CD4-positive, alpha-beta T cell treated with Interferon alpha-2 for 1 hour (primary cell): ENCODE data around the gene DMPK.

Source experiments
- DNase-seq, 2 donors: peaks; one replicate each; pipeline ENCODE4 v3.0.0-alpha.2; 2020 to 2022

DMPK gene

DNA sequence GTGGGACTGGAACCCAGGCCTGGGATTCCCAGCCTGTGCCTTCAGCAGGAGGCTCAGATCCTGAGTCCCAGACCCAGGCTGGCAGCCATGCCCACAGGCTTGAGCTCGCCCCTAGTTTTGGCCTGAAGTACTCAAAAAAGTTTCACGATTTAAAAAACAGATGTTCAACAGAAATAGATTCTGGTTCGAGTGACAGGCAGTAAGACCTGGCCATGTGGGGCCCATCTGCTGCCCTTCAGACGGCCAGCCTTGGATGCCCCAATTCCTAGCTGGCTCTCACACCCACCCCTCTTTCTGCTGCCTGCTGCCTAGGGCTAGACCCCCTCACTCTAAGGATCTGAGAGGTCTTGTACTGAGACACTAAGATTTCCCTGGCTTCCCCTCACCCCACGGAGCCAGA lies 2.8 kb upstream of the DMPK start:
- no peak for DNase-seq

DNA sequence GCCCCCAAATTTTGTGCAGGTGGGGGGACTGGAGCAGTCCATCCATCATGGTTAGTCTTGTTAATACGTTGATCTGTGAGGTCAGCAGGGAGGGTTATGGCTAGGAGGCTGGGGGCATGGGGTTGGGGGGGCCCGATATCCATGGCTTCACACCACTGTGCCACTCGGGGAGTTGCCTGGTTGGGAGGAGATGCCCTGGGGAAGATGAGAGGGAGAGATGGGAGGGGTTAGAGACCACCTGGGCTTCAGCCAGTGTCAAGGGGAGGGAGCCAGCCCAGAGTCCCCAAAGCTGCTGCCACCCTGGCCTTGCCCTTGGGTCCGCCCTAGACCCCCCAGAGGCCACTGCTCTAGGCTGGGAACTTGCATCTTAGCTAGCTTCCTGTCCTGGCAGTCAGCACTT lies 1.8 kb upstream of the DMPK start:
- no peak for DNase-seq

DNA sequence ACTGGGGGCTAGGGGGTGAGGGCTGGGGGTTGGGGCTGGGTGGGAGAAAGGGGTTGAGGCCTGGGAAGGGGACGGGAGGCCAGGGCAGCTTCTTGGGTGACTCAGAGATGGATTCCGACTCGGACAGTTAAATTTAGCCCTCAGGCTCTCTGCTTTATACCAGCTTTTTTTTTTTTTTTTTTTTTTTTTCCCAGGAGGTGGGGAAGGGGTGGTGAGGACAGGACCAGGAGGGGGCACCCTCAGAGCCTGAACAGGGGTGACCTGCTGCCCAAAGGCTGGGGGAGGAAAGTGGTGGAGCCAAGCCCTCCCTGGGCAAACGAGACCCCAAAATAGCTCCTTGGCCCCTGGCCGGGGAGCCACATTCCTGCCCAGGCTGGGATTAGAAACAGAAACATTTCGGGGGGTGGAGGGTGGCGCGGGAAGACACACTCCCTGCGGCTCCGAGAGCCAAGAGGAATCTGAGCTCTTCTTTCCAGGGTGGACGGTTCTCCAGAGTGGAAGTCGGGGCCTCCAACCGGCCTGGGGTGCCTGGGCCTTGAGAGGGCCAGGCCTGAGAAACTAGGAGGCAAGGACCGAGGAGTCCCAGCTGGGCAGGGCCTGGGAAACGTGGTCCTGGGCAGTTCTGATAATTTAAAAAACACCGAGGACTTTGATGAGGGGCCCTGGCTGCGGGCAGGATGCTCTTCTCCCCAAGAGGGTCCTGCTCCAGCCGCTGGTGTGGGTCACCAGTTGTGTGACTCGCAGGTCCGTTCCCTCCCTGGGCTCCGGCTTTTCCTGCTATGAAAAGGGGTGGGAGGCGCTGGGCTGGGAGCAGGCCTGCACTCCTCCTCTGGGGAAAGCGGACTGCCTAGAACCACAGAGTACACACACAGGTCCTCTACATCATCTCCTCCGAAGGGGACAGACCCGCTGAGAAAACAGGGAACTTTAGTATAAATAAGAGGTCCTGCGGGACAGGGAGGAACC lies 813 bp upstream of the DMPK start:
- no peak for DNase-seq

DNA sequence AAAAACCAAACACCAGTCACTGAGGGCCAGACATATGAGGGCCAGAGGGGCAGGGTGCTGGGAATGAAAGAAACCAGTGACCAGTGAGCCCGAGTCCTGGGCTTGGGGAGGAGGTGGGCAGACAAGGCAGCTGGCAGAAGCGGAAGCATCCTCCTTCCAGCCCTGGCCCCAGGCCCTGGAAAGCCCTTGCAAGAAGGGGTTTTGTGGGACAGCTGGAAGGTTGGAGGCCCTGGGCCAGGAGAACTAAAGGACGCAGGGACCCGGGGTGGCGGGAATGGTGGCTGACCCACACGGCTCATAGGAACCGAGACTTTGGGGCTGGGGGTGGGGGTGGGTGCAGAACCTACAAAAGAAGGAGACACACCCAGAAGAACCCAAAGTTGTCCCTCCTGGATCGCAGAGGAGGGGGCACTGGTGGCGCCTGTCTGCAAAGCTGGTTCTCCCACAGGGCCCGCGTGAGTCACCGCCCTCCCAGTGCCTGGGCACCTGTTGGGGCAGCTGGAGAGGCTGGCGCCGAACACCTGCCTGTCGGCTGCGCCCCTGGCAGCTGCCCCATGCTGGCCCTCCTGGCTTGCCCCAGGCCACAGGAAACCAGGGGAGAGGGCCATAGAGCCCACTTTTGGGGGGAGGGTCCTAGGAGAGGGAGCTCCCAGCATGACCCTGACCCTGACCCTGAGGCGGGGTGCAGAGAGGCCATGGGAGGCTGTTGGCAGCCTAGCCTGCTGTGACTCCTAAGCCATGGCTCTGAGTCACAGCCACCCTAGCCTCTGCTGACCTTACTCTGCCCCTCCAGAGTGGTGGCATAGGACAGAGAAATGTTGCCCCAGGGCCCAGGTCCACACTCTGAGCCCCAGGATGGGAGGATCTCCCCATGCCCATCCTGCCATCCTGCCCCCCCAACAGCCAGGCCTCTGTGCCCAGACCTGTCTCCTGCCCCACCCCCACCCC lies 802 bp downstream of the DMPK start:
- no peak for DNase-seq

DNA sequence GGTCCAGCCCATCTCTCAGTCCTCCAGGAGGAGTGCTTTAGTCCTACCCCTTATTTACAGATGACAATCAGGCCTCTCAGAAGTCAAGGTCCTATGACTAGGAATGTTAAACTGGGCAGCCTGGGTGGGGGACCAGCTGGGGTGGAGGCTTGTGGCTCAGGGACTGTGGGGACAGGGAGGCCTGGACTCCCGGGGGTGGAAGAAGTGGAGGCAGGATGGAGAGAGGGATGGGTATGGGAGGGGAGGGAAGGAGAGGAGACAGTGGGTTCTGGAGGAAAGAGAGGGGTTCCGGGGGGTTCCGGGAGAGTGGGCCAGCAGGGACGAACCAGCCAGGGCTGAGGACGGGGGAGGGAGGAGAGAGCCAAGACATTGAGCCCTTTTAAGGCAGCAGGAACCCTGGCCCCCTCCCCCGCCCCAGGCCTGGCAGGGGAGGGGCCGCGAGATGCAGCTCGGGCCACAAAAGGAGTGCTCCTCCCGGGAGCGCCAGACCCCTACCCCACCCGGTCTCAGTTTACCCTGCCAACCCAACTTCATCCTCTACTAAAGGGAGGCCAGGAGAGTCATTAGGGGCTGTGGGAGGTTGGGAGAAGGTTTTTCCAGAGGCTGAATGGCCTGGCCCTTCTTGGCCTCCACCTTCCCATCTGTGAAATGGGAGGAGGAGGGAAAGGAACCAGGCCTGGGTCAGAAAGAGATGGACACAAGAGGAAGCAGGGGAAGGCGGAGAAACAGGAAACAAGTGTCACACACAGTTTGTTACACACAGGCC lies 1.7 kb downstream of the DMPK start:
- no peak for DNase-seq

DNA sequence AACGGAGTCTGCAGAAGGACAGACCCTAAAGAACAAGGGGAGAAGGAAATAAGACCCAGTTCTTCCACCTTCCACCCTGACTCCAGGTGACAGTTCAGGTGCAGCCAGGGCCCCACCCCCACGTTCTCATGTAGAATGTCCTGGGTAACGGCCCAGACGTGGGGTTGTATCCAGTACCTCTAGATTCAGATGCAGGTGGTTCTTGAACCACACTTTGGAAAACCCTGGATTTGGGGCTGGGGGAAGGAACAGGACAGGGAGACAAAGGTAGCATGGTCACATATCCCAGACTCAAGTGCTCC lies 2.2 kb downstream of the DMPK start:
- DNase-seq: no peak

DNA sequence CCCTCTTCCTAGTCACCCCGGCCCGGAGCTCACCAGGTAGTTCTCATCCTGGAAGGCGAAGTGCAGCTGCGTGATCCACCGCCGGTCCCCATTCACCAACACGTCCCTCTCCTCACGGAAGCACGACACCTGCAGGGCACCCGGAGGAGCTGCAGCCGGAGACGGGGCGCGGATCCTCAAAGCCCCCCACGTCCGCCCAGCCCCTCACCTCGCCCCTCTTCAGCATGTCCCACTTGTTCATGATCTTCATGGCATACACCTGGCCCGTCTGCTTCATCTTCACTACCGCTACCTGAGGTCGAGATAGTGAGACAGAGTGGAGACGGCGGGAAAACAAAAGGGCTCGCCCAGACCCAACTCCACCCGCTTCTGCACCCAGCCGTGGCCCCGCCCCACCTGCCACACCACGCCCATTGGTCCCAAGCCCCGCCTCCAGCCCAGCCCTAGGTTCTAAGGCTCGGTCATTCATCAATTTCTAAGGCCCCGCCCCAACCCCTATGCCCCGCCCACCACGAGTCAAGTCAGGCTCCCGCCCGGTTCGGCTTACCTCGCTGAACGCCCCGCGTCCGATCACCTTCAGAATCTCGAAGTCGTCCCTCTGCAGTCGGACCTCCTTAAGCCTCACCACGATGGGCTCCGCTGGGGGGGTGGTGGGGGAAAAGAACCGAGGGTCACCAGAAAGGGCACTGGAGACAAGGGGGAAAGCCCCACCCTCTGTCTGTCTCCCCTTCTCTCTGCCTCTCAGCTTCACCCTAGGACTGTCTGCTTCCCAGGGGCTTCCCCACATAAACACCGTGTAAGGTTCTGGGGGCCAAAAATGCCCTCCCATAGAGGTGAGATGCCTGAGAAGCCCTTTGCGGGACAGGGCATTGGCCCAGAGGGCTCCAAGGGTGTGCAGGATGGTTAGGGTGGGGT lies 2.8 kb downstream of the DMPK start:
- peak; percentile 84 to 89 for DNase-seq

DNA sequence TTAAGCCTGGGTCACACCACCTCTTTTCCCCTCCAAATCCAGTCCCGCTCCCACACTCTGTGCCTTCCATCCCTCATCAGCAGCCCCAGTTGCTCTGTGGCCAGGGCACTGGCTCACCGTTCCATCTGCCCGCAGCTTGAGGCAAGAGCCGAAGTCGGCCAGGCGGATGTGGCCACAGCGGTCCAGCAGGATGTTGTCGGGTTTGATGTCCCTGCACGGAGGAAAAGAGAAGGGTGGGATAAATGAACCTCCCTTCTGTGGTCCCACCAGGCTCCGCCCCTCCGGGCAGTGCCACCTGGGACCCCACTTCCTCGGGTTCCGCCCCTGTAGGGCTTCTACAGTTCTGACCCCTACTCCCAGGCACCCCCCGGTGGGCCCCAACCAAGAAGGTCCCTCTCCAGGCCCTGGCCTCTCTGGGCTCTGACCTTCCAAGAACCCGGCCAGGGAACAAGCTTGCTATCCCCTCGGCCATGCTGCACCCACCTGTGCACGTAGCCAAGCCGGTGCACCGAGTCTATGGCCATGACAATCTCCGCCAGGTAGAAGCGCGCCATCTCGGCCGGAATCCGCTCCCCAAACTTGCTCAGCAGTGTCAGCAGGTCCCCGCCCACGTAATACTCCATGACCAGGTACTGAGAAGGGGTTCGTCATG lies 4.2 kb downstream of the DMPK start:
- DNase-seq: no peak

DNA sequence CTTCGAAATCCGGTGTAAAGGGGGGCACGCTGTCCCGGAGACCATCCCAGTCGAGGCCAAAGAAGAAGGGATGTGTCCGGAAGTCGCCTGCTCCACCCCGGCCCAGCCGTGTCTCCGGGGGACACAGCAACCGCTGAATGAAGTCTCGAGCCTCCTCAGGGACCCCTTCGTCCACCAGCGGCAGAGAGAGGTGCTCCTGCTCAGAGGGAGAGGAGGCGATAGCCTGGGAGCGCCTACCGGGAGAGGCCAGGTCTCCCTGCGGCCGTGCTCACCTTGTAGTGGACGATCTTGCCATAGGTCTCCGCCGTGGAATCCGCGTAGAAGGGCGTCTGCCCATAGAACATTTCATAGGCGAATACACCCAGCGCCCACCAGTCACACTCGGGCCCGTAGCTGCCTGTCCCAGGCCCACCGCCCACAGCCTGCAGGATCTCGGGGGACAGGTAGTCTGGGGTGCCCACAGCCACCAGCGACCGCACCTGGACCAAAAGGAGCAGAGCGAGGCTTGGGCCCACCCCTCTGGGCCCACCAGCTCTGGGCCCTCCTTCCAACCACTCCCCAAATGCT lies 4.8 kb downstream of the DMPK start:
- no peak for DNase-seq

DNA sequence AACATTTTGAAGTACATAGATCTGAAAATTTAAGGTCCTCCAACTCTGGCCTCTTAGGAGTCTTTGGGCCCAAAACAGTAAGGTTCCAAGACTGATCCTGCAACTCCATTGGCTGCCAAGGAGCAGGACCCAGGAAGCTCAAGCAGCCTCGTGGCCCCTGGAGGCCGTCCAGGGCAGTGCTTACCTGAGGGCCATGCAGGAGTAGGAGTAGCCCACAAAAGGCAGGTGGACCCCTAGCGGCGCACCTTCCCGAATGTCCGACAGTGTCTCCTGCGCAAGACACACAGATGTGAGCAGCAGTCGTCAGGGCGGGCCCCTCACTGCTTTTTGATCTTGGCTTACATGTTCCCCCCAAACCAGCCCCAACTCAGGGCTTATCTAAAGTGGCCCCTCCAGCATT lies 7.5 kb downstream of the DMPK start:
- no peak for DNase-seq

DNA sequence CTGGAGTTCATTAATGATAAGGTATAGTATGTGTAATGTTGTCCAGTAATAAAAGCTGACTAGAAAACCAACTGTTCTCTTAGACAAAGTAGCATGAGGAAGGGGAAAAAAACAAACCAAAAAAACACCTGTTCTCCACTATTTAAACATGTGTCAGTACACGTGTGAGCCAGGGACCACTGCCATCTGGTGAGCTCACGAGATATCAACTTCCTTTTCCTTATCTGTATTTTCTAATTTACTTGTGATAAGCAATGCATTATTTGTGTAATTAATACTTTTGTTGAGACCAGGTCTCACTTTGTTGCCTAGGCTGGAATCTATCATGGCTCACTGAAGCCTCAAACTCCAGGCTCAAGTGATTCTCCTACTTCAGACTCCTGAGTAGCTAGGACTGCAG lies 8.9 kb downstream of the DMPK start:
- DNase-seq: no peak

DNA sequence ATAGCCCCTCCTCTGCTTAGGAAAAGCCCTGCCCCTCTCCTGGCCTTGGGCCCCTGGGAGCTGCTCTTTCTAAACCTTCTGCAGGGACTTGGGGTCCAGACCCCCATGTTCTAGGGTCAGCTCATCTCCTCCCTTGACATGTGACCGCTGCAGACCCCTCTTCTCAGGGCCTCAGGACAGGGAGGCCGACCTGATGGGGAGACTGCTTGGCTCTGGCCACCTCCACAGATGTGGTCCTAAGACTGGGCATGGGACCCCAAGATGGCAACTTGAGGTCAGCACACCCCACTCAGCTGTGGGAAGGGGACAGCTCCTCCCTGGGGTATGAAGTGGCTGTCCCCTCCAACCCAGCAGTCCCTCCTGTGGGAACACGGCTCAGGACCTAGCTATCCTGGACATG lies 9.4 kb downstream of the DMPK start:
- DNase-seq: no peak

DNA sequence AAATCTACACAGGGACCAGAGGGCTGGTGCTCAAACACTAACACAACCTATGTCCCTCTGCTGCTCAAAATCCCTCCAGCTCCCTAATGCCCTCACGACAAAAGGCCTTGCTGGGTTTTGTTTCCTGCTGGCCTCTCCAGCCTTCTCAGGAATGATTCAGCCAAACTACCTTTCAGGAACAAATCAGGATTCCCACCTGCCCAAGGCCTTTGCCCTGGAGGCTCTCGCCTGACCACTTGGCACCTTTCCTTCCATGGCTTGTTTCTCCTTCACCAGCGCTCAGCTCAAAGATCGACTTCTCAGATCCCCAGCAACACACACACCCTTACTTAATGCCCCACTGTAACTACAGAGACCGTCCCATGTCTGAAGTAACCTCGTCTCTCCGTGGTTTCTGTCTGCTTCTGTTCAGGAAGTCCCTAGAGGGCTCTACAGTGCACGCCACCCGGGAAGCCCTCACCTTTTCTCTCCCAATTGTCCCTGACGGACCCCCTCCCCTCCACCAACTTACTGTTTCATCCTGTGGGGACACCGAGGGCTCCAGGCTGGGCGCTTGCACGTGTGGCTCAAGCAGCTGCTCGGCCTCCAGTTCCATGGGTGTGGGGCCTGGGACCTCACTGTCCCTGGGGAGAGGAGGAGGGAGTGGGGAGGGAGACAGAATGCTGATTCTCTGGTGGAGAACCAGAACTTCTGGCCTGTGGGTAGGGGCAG lies 10.0 kb downstream of the DMPK start:
- DNase-seq: no peak

DNA sequence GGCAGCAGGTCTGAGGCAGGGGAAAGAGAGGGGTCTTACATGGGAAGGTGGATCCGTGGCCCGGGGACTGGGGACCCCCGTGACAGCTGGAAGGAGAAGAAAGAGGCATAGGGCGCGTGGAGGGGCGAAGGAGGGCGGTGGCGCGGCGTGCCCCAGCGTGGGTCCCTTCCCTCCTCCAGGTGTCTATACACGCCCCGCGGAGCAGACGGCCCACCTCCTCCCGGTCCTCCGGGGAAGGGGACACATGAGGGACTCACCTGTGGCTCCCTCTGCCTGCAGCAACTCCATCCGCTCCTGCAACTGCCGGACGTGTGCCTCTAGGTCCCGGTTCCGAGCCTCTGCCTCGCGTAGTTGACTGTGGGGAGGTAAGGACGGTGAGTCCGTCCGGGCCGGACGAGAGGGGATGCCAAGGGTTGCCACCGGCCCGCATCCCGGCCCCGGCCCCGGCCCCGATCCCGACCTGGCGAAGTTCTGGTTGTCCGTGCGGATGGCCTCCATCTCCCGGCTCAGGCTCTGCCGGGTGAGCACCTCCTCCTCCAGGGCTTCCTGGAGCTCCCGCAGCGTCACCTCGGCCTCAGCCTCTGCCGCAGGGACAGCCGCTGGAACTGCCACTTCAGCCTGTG lies 10.9 kb downstream of the DMPK start:
- DNase-seq: no peak

DNA sequence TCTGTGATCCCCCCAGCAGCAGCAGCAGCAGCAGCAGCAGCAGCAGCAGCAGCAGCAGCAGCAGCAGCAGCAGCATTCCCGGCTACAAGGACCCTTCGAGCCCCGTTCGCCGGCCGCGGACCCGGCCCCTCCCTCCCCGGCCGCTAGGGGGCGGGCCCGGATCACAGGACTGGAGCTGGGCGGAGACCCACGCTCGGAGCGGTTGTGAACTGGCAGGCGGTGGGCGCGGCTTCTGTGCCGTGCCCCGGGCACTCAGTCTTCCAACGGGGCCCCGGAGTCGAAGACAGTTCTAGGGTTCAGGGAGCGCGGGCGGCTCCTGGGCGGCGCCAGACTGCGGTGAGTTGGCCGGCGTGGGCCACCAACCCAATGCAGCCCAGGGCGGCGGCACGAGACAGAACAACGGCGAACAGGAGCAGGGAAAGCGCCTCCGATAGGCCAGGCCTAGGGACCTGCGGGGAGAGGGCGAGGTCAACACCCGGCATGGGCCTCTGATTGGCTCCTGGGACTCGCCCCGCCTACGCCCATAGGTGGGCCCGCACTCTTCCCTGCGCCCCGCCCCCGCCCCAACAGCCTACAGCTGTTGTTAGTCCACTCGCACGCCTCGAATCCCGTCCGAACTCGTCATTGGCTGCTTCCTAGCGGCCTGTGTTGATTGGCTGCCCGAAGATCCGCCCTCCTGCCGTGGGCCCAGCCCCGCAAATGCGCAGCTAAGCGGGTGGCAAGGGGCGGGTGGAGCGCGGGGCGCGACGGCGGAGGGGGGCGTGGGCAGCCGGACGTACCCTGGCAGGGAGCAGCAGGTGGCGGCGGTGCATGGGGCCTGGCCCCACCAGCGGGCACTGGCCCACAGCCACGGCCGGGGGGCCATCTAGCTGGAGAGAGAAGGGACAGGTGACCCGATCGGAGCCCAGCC lies 11.8 kb downstream of the DMPK start:
- DNase-seq: peak; percentile 88 to 92

DNA sequence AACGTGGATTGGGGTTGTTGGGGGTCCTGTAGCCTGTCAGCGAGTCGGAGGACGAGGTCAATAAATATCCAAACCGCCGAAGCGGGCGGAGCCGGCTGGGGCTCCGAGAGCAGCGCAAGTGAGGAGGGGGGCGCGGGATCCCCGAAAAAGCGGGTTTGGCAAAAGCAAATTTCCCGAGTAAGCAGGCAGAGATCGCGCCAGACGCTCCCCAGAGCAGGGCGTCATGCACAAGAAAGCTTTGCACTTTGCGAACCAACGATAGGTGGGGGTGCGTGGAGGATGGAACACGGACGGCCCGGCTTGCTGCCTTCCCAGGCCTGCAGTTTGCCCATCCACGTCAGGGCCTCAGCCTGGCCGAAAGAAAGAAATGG lies 12.5 kb downstream of the DMPK start:
- no peak for DNase-seq

DNA sequence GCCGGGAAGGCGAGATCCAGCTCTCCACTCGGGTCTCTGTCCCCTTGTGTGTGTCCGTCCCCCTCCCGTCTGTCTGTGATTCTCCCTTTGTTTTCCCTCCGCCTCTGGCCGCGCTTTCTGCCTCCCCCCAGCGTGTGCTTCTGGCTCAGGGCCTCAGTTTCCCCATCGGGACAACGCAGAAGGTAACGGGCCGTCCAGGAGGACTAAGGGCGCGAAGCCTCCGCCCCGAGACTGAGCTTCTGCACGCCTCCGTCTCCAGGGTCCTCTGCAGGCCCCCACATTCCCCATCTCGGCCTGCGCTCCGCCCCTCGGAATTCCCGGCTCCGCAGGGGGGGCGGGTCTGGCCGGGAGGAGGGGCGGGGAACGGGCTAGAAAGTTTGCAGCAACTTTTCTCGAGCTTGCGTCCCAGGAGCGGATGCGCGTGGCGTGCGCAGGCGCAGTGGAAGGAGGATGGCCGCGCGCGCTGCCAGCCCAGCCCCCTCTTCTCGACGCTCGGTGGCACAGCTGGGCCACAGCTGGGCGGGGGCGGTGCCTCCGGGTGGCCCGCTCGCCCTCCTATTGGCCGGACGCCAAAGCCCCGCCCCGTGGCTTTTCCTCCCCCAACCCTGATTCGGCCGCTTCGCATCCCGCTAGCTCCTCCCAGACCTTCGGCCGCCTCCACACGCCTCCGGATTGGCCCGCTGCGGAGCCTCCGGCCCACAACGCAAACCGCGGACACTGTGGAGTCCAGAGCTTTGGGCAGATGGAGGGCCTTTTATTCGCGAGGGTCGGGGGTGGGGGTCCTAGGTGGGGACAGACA lies 13.1 kb downstream of the DMPK start, which contains the start of gene SIX5:
TSS of gene SIX5 (minus strand) at position 269 of the 799 bp plus-strand sequence. CDS start 408 bp downstream, outside the sequence.
- peak; percentile 95 to 97 for DNase-seq

DNA sequence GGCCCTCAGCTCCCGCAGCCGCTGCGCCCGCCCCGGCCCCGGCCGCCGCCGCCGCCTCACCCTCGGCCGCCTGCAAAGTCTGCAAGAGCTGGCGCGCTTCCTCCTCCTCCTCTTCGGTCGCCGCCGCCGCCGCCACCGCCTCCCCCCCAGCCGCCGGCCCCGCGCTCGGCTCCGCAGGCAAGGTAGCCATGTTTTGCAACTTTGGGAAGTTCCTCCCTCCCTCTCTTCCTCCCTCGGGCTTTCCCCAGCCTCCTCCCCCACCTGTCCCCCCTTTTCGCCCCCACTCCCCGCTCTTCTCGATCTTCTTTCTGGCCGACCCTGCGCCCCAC lies 13.7 kb downstream of the DMPK start:
- DNase-seq: peak; percentile 30 to 53
